SK-N-MC (cell line): ENCODE results near the gene P3H3.

Experiments
- EZH2 ChIP-seq: fragments of 200-600 bp; sonication (generic); IDR thresholded peaks from one replicate; pipeline ENCODE4 v1.6.1; 2017; ENCODE audit warnings: antibody characterized with exemption
- FOXP2 ChIP-seq: optimal IDR thresholded peaks from 2 replicates; pipeline ENCODE3; 2011; ENCODE audit warnings: mild to moderate bottlenecking, moderate library complexity; ENCODE audit not compliant: insufficient read depth; ENCODE audit errors: extremely low read length, control extremely low read depth
- POLR2AphosphoS5 ChIP-seq: IDR thresholded peaks from 2 replicates; pipeline ENCODE4 v1.6.1; 2012; ENCODE audit warnings: mild to moderate bottlenecking, low read depth, low read length, borderline replicate concordance

- TF ChIP-seq EZH2 (no peak), POLR2AphosphoS5 (no peak), FOXP2 (no peak)
These were observed 1.3 kb upstream of the P3H3 start for GRCh38 chr12:6826734-6827436.
